Amniotic epithelial cell (primary cell): ENCODE data around the gene RAP1GAP2.

Experiments used
- DNase-seq: peaks from one replicate; pipeline ENCODE4 v3.0.0-alpha.2; 2010; ENCODE audit warnings: low read depth

The RAP1GAP2 gene

DNA sequence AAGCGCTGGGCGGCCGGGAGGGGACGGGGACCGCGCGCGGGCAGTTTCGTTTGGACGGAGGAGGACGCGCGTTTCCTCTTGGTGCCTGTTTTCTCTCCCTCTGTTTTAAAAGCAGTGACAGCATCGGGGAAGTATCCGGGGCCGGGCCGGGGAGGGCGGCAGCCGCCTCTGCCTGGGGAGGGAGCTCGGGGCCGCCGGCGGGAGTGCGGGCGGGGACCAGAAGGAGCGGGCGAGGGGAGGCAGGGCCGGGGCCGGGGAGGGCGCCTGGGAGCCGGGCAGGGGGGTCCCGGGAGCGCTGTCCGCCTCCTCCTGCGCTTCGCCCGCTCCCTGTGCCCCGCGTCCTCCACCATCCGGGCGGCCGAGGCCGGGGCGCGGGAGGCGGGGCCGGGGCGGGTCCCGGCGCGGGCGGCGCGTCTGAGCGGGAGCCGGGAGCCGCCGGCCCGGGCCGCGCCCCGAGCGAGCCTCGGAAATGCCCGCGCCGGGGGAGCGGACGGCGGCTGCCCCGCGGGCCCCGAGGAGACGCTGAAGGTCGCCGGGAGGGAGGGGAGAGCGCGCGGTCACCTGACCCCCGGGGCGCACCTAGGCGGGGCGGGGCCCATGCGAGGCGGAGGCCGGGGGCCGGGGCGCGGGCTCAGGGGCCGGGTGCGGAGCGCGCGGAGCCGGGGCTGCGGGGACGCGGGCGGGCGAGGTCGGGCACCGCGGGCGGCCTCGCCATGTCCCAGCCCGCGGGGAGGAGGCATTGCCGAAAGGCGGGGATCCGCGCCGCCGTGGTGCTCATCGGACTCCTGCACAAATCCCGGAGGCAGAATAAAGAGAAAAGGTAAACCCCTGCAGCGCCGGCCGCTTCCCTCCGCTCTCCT, 57.3 kb downstream of the RAP1GAP2 start:
- DNase-seq = no peak

DNA sequence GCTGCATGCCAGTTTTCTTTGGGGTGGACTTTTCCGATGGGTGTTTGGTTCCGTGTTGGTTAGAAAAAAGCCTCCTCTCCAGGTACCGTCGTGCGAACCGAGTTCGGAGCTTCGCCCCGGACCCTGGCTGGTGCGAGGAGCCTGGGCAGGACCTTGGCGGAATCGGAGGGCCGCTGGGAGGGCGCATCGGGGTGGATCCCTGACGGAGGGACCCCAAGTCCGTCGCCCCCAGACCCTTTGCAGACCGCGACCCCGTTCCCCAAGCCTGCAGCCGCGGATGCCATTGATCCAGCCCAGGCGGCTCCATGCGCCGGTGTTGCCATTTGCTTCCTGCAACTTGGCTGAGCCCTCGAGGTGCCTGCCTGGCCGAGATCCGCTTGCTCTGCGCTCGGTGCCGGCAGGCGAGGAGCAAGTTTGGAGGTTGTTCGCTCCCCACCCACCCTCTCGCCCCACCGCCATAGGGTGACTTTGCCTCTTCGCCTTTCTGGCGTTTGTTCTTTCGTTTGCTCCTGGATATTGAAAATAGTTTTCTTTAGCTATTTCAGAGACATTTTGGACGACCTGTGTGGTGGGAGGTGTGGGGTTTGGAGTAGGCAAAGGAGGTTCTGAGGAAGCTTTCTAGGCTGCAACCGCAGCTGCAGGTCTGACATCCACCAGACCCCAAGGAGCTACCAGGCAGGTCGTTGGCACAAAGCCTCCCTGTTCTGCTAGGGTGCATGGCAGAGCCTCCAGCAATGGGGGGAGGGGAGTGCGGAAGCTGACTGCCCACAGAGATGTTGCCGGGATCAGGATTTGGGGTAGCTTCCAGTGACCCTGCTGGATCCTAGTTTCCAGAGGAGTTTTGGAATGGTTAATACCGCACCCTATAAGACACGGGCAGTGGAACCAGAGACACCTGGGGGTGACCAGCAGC, 58.2 kb downstream of the RAP1GAP2 start:
- DNase-seq = no peak

DNA sequence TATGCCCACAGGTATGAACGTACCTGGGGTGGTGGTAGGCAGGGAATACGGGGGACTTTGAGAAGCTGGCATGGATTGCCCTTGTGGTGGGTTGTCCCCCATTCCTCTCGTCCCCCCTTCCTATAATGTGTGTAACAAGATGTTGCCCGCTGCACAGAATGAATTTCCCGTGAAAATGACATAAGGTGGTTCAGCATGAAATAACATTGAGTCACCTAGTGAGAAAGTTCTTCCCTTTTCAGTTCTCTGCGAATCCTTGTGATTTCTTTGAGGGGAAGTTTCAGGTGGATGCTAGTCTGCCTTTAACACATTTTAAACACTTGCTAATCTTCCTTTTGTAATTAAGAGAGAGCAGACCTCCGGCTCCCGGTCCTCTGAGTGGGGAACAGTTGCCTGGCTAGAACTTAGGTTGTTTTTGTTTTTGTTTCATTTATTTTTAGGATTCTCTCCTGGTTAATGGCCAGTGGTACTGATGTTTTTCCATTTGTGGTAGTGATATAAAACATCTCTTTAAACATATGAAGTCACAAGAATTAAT, 58.9 kb downstream of the RAP1GAP2 start:
- no peak for DNase-seq

DNA sequence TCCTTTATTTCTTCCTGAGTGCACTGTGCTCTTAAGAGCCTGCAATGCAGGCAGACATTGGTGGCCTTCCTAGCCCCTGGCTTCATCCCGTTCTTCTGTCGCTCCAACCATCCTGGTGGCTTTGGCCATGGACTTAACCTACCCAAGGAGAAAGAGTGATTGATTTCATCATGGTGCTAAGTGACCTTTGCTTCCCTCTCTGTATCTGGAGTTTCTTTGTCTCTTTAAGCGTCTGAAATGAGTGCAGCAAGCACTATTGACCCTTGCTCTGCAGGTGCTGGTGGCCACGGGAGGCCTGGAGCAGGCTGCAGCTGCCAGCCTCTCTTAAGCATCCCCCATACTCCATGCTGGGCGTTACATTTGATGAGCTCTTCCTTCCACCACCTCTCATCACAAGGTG, 60.5 kb downstream of the RAP1GAP2 start:
- no peak for DNase-seq

DNA sequence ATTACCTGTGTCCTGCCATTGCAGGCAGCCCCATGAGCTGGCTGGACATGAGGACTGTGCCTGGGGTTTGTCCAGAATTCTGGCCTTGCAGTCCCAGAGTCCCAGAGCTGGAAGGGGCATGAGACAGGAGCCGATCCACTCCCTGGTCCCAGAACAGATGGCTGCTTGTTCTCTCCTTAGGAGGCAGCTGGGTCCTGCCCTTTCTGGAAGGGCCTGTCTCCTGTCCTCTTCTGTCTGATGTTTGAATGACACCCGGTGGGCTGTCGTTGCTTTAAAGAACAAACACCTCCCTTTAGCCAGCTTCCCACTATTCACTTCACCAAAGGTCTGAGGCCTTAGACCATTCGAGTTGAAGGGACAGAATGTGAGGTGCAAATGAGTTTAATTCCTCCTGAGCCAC, 63.8 kb downstream of the RAP1GAP2 start:
- DNase-seq = no peak

DNA sequence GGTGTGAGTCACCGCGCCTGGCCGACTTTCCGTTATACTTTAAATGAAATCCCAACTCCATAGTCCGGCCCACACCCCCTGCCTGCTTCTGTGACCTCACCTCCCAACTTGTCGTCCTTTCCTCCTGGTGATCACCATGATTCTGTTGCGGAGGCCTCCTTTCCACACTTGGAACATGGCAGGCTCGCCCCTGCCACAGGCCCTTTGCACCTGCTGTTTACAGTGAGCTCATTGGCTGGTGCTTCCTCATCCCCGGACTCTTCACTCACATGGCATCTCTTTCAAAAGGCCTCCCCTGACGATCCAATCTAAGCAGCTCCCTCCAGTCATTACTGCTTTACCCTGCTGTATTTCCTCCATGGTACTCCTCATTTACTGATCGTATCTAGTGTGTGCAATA, 64.6 kb downstream of the RAP1GAP2 start:
- DNase-seq = no peak

DNA sequence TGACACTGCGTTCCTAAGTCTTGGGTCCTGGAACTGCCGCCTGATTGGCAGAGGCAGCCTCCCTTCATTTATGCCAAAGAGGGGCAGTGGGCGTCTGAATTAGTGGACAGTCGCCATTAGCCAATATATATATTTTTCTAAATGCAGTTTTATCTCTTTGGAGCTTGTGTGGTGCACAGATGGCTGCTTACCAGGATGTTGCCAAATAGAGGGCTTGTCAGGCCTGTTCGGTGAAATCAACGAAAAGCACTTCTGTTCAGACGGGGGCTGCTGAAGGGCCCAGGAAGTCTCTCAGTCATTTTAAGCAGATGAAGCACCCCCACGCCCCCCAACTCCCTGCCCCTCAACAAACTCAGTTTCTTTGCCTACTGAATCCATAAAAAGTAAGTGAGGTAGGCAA, 66.0 kb downstream of the RAP1GAP2 start:
- DNase-seq = no peak

DNA sequence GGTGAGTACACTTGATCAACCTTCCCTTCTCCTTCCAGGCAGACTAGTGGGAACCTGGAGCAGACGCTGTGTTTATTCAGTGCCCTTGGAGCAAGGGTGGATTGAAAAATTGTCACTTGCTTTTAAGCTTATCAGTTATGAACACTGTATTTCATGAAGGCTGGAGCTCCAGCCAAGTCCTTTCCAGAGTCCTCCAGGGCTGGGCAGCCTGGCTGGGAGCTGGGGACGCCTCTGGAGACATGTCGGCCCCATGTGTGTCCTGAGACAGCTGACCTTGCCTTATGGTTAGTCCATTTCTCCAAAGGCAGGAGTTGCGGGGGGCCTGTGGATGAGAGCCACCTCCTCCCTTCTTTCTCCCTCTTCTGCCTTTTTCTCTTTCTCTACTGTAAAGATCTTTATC, 67.0 kb downstream of the RAP1GAP2 start:
- DNase-seq = no peak

DNA sequence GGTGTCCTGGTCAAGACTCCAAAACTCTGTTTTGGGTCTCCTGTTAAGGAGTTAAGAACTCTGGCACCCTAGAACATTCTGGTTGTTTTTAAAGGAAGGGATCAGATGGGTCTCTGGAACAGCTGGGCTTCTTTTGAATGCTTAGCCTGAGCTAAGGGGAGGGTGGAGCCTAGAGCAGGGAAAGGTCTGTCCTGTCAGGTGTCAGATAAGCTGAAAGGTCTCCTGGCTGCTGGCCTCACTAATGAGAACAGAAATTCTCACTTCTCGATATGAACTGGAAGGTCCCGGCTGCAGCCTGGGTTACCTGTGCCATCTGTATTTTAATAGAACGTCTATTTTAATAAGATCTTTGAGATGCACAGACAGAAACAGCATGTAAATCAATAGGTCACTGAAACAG, 69.0 kb downstream of the RAP1GAP2 start:
- no peak for DNase-seq

DNA sequence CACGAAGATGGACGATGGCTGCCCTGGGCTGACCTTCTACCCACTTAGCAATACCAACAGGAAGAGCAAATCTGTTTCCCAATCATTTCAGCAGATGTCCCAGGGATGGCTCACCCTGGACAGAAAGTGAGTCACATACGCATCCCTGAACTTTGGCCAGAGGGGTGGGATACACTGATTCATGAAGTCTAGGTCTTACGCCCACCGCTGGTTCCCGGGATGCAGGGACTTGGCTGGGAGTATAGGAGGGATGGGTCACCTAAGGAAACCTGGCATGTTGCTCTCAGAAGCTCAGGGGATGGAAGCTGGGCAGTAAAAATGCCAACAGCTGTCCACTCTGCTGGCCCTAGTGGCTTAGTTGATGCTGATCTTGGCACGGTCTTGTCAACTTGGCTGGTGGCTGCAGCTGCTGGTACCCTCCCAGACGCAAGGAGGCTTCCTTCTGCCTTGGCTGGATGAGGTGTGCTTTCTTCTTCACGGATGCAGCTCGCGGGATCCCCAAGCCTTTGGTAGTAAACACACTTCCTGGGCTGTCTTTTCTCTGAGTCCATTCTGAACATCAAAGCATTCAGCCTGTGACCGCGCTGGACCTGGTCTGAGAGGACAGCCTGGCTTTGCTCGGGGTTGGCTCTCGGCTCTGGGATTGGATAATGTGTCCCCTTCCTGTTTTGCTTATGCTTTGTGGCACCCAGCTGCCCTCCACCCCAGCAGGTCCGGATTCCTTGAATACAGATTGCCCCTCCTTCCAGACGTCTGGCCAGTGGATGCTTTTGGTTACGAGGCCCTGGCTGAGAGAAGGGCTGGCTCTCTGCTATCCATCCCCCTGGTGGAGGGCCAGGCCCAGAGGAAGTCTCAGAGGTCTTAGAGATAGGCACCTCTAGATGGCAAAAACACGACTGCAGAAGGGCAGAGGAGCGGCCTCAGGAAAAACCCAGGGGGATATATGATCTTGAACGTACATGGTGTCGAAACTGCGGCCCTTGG, 71.5 kb downstream of the RAP1GAP2 start:
- DNase-seq = peak; percentile 34

DNA sequence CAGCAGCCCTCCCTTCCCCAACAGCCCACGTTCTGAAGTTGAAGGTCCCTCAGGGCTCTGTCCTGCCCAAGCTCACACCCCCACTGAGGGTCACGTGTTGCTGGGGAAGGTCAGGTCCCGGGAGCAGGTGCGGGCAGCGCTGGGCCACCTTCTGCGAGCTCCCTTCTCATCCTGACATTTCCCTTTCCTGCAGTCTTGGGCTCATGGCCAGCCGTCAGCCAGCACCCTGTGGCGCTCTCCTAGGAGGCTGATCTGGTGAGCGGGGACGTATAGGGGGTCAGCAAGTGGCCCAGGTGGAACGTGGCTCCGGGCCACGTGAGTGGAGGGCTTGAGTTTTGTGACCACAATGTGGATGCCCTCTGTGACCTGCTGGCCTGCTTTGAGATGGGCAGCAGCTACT, 73.4 kb downstream of the RAP1GAP2 start:
- no peak for DNase-seq

DNA sequence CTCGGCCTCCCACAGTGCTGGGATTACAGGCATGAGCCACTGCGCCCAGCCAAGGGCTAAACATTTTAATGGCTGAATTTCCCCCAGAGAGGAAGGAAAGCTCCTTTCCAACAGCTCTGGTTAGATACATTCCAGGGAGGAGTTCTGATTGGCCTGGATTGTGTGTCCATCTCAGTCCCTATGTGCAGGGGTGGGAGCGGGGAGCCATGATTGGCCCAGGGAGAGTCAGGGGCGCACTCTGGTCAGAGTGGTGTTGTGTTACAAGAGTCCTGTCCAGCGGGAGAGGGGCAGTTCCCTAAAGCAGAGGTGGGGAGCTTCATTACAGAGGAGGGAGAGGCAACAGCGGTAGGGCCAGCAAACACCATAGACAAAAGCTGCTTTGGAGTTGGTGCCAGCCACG, 75.0 kb downstream of the RAP1GAP2 start:
- no peak for DNase-seq

DNA sequence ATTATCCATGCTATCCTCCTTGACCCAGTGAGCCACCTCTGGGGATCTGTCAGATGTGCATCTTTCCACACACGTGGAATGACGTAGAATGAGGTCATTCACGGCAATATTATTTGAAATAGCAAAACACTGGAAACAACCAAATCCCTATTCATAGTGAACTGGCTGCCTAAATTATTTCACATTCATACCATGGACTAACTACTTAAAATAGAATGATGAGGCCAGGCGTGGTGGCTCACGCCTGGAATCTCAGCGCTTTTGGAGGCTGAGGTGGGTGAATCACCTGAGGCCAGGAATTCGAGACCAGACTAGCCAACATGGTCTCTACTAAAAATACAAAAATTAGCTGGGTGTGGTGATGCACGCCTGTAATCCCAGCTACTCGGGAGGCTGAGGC, 75.5 kb downstream of the RAP1GAP2 start:
- no peak for DNase-seq

DNA sequence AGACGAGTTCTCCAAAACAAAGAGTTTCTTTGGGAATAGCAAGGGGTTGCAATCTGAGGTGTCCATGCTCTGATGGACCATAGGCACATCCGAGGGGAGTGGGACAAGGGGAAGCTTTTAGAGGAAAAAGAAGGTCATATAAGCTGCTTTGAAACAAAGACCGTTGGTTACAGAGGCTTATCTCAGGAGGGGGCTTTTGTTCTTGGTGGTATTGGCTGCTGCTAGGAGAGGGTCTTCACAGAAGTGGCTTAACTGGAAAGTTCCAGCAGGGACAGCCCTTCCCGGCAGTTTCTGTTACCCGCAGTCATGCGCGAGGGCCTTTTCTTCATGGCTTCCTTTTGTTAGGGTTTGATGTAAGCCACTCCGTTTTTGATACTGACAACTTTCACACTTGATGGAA, 76.0 kb downstream of the RAP1GAP2 start:
- DNase-seq = no peak

DNA sequence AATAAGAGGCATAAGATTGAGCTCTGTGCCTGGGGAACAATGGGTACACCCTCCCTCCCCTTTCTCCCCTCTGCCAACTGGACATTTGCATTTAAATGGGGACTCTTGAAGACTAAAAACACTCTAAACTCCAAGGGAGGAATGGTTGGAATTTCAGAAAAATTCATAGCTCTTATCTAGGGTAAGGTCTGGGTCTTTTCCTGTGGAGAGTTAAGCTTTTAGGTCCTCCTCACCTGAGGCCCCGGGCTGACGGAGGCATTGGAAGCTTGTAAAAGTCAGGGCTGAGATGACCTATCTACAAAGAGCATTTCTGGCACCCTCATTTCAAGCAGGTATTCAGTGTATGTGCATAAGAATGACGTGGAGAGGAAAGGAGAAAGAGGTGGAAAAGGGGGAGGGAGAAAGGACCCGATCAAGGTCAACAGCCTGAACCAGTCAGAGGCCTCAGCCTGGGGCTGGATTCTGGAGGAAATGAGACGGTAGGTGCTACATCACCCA, 78.0 kb downstream of the RAP1GAP2 start:
- DNase-seq = no peak

DNA sequence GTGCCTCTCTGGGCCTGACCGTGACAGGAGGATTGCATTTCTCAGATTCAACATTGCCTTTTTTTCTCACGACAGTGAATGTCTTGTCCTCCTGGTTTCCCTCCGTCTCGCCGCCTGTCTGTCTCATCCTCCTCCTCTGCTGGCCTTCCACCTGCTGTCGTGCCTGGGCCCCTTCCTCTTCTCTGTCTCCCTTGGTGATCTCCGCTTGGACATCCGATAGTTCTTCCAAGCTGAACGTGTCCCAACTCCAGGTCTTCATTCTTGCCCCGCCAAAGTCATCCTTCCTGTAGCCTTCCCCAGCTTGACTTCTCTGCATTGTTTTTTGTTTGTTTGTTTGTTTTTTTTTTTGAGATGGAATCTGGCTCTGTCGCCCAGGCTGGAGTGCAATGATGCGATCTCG, 79.4 kb downstream of the RAP1GAP2 start:
- DNase-seq = no peak

DNA sequence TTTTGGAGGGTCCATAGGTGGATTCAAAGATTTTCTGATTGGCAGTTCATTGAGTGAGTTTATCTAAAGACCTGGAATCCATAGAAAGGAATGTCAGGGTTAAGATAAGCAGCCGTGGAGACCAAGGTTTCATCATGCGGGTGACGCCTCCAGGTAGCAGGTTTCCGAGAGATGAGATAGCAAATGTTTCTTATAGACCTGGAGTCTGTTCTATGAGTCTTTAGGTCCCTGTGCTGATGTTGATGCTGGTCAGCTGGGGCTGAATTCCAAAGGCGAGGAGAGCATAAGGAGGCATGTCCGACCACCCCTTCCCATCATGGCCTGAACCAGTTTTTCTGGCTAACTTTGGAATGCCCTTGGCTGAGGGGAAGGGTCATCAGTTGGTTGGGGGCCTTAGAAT, 80.2 kb downstream of the RAP1GAP2 start:
- DNase-seq = no peak

DNA sequence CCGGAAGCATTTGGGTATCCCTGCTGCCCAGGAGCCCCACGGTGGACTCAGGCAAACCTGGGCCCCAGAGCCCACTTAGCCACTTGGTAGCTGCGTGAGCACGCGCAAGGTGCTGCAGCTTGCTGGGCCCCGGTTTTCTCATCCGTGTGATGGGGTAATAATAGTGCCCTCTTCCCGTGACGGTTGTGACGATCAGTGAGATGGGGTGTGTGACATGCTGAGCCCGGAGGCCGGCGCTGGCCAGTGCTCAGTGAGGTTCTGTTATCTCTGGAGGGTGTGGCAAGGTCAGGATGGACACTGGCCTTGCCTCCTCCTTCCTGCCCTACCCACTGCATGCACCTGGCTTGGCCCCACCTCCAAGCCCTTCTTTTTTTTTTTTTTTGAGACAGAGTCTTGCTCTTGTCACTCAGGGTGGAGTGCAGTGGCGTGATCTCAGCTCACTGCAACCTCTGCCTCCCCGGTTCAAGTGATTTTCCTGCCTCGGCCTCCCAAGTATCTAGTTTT, 82.6 kb downstream of the RAP1GAP2 start:
- no peak for DNase-seq

DNA sequence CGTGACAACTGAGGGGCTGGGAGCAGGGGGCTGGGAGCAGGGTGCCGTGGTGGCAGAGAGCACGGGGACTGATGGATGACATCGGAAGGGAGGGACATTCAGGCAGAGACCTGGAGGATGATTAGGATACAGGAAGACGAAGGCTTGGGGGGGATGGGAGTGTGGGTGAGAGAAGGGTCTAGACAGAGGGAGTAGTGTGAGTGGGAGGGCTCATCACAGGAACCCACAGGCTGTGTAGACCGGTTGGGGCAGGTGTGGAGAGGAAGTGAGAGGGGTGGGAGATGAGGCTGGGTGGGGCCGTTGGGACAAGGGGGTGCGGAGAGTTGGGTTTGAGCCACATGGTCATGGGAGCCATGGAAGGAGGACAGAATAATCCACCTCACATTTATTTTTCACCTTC, 83.8 kb downstream of the RAP1GAP2 start:
- DNase-seq = no peak

DNA sequence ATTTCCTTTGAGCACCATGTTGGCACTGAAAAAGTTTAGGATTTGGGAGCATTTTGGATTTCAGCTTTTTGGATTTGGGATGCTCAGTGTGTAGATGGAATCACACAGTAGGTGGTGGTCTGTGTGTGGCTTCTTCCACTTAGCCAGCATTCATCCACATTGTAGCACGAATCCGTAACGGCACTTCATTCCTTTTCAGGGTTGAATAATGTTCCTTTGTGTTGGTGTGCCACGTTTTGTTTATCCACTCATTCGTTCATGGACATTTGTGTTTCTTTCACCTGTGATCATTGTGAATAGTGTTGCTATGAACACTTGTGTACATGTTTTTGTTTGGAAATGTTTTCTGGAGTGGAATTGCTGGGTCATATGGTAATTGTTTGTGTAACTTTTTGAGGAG, 85.1 kb downstream of the RAP1GAP2 start:
- no peak for DNase-seq

DNA sequence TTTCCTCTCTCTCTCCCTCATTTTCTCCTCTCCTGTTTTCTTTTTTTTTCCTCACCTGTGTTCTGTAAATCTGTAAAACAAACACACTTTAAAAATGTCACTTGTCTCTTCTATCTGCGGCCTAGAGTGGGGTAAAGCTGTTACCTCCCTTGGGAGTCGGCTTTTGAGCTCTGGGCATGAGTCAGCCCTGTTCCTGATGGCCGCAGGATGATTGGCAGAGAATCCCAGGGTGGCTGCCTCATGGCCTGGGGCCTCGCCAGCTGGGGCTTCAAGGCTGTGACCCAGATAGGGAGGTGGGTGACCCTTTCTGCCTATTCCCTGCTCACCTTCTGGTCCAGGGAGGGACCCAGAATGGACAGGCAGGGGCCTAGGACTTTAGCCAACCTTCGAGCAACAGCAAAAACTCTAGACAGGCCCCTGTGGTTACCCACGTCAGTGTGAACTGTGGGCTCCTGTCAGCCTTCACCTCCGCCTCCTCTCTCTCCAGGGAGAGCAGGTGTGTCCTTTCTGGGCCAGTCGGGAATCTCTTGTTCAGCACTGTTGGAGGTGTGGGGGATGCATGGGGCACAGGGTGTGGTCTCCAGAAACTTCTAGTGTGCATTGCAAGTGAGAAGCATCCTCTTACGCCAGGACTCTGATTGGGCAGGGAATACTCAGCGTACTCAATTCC, 87.4 kb downstream of the RAP1GAP2 start:
- DNase-seq = no peak
